H9 (cell line): ENCODE data around the gene ADARB2. TPM values are rescaled to one million over a fixed set of nuclear protein-coding genes. Genes with fewer than 3 reads are reported as not detected.

ENCODE experiments used
- DNase-seq: peaks from one replicate; pipeline ENCODE4 v3.0.0-alpha.2; 2017
- H2AFZ ChIP-seq: one replicate; pipeline ENCODE4 v1.6.1; 2013; ENCODE audit warnings: mild to moderate bottlenecking, low read length, control low read depth, moderate library complexity
- H2AK5ac ChIP-seq: 2 replicates; pipeline ENCODE4 v1.6.1; 2013; ENCODE audit warnings: low read length, control low read depth, mixed read lengths; ENCODE audit not compliant: insufficient read length
- H2BK120ac ChIP-seq: one replicate; pipeline ENCODE4 v1.6.1; 2013; ENCODE audit warnings: low read depth, mild to moderate bottlenecking, low read length, control low read depth, inconsistent platforms; ENCODE audit not compliant: poor library complexity, severe bottlenecking
- H2BK12ac ChIP-seq: 2 replicates; pipeline ENCODE4 v1.6.1; 2013; ENCODE audit warnings: low read length, control low read depth, mixed read lengths, low read depth; ENCODE audit not compliant: insufficient read length
- H2BK15ac ChIP-seq: 2 replicates; pipeline ENCODE4 v1.6.1; 2013; ENCODE audit warnings: low read depth, low read length, control low read depth
- H2BK20ac ChIP-seq: one replicate; pipeline ENCODE4 v1.6.1; 2013; ENCODE audit warnings: low read depth, mild to moderate bottlenecking, low read length, control low read depth, inconsistent platforms; ENCODE audit not compliant: poor library complexity, severe bottlenecking
- H2BK5ac ChIP-seq: 2 replicates; pipeline ENCODE4 v1.6.1; 2013; ENCODE audit warnings: low read length, control low read depth, mixed read lengths; ENCODE audit not compliant: insufficient read length
- H3K14ac ChIP-seq: 2 replicates; pipeline ENCODE4 v1.6.1; 2013; ENCODE audit warnings: low read length, control low read depth; ENCODE audit not compliant: insufficient read depth
- H3K18ac ChIP-seq: 2 replicates; pipeline ENCODE4 v1.6.1; 2013; ENCODE audit warnings: low read depth, mild to moderate bottlenecking, mixed read lengths, low read length, control low read depth; ENCODE audit not compliant: insufficient read length
- H3K23ac ChIP-seq: 2 replicates; pipeline ENCODE4 v1.6.1; 2013; ENCODE audit warnings: low read length, control low read depth, mixed read lengths, low read depth; ENCODE audit not compliant: insufficient read length
- H3K23me2 ChIP-seq: 2 replicates; pipeline ENCODE4 v1.6.1; 2013; ENCODE audit warnings: low read depth, mild to moderate bottlenecking, mixed read lengths, low read length, control low read depth; ENCODE audit not compliant: insufficient read length, poor library complexity, severe bottlenecking
- H3K27ac ChIP-seq: 2 replicates; pipeline ENCODE4 v1.5.1; 2013; ENCODE audit warnings: low read length, control low read depth, mixed read lengths, low read depth; ENCODE audit not compliant: insufficient read length
- H3K27me3 ChIP-seq: 2 replicates; pipeline ENCODE4 v1.6.1; 2013; ENCODE audit warnings: low read length, control low read depth, inconsistent platforms; ENCODE audit not compliant: insufficient read depth
- H3K4ac ChIP-seq: 2 replicates; pipeline ENCODE4 v1.6.1; 2013; ENCODE audit warnings: low read depth, mild to moderate bottlenecking, control low read depth, inconsistent platforms, low read length, moderate library complexity
- H3K4me1 ChIP-seq: 2 replicates; pipeline ENCODE4 v1.6.1; 2013; ENCODE audit warnings: low read length, control low read depth, inconsistent platforms; ENCODE audit not compliant: insufficient read depth
- H3K4me2 ChIP-seq: 2 replicates; pipeline ENCODE4 v1.6.1; 2013; ENCODE audit warnings: low read length, control low read depth, mixed read lengths; ENCODE audit not compliant: insufficient read length, insufficient read depth
- H3K56ac ChIP-seq: 2 replicates; pipeline ENCODE4 v1.6.1; 2013; ENCODE audit warnings: low read depth, mild to moderate bottlenecking, mixed read lengths, low read length, control low read depth; ENCODE audit not compliant: insufficient read length
- H3K79me1 ChIP-seq: 2 replicates; pipeline ENCODE4 v1.6.1; 2013; ENCODE audit warnings: low read depth, mild to moderate bottlenecking, moderate library complexity, low read length, control low read depth, inconsistent platforms; ENCODE audit not compliant: insufficient read depth, poor library complexity, severe bottlenecking
- H3K79me2 ChIP-seq: 2 replicates; pipeline ENCODE4 v1.6.1; 2013; ENCODE audit warnings: low read length, control low read depth, inconsistent platforms; ENCODE audit not compliant: insufficient read depth
- H3K9ac ChIP-seq: 2 replicates; pipeline ENCODE4 v1.6.1; 2013; ENCODE audit warnings: low read length, control low read depth, mixed read lengths; ENCODE audit not compliant: insufficient read length; ENCODE audit errors: extremely low read depth
- H3K9me3 ChIP-seq: one replicate; pipeline ENCODE4 v1.6.1; 2013; ENCODE audit warnings: low read depth, low read length, inconsistent platforms; ENCODE audit not compliant: control insufficient read depth
- H3T11ph ChIP-seq: one replicate; pipeline ENCODE4 v1.6.1; 2013; ENCODE audit warnings: mild to moderate bottlenecking, low read length, control low read depth, inconsistent platforms
- H4K20me1 ChIP-seq: one replicate; pipeline ENCODE4 v1.6.1; 2013; ENCODE audit not compliant: control insufficient read depth, insufficient read length, insufficient read depth
- H4K5ac ChIP-seq: 2 replicates; pipeline ENCODE4 v1.6.1; 2013; ENCODE audit warnings: low read depth, mild to moderate bottlenecking, mixed read lengths, low read length, control low read depth; ENCODE audit not compliant: insufficient read length
- H4K8ac ChIP-seq: replicated peaks from 2 replicates; pipeline ENCODE4 v1.6.1; 2013; ENCODE audit warnings: low read length, control low read depth, mixed read lengths, low read depth; ENCODE audit not compliant: insufficient read length
- H4K91ac ChIP-seq: 2 replicates; pipeline ENCODE4 v1.6.1; 2013; ENCODE audit warnings: low read depth, mild to moderate bottlenecking, moderate library complexity, mixed read lengths, low read length, control low read depth; ENCODE audit not compliant: insufficient read length
- H3K27ac Mint-ChIP-seq, 3 experiments: 2 replicates in 2 of 3; 3 replicates in 1 of 3; pipeline ENCODE4 v1.8.0; 2020 to 2021; ENCODE audit warnings: mixed read lengths in 3 of 3, mild to moderate bottlenecking in 1 of 3, moderate library complexity in 1 of 3
- H3K27me3 Mint-ChIP-seq: 2 replicates; pipeline ENCODE4 v1.8.0; 2021; ENCODE audit warnings: low read depth, mild to moderate bottlenecking, moderate library complexity, mixed read lengths
- H3K36me3 Mint-ChIP-seq, 3 experiments: 2 replicates in 2 of 3; 3 replicates in 1 of 3; pipeline ENCODE4 v1.8.0; 2020 to 2021; ENCODE audit warnings: low read depth in 3 of 3, mixed read lengths in 3 of 3; ENCODE audit not compliant: insufficient read depth in 1 of 3
- H3K4me1 Mint-ChIP-seq, 2 experiments: 2 replicates each; pipeline ENCODE4 v1.8.0; 2020; ENCODE audit warnings: mixed read lengths in 2 of 2
- H3K4me3 Mint-ChIP-seq, 2 experiments: 2 replicates in 1 of 2; 3 replicates in 1 of 2; pipeline ENCODE4 v1.8.0; 2020 to 2021; ENCODE audit warnings: mild to moderate bottlenecking in 2 of 2, mixed read lengths in 2 of 2, moderate library complexity in 1 of 2
- H3K9me3 Mint-ChIP-seq, 2 experiments: 2 replicates in 1 of 2; 3 replicates in 1 of 2; pipeline ENCODE4 v1.8.0; 2020; ENCODE audit warnings: mild to moderate bottlenecking in 2 of 2, mixed read lengths in 2 of 2, moderate library complexity in 1 of 2
- CTCF ChIP-seq: fragments of 200-600 bp; sonication (generic); conservative IDR thresholded peaks from 3 replicates; pipeline ENCODE4 v1.8.0; 2021; ENCODE audit warnings: antibody characterized with exemption, mild to moderate bottlenecking
- WGBS: extraction: QIAGEN DNeasy Blood & Tissue Kit; methylation state at CpG from one replicate; pipeline ENCODE4 v1.1.7; 2013; ENCODE audit warnings: missing lambda C conversion rate, low lambda C conversion rate, mixed read lengths; ENCODE audit not compliant: insufficient read length; ENCODE audit errors: extremely low coverage; 5-methylcytosine and 5-hydroxymethylcytosine counted together
- total RNA-seq: library from RNA; stranded (reverse); gene quantifications from 2 replicates; pipeline ENCODE4 v1.2.1, GENCODE V29; 2021

The ADARB2 gene
- total RNA-seq, 1 experiment from 2014 or later = 0.87 TPM

- Histone ChIP-seq H3K27me3 (no peaks in the 10 kb centered on the region), H3K27ac (no peak overlapping the region), H2BK5ac (no peak overlapping the region), H3K23me2 (no peaks in the 10 kb centered on the region), H2BK120ac (no peak overlapping the region), H3K4me1 (peaks cover 5% of the 10 kb centered on the region; the same call in 1 of the 2 replicates), H2BK20ac (no peak overlapping the region), H3K56ac (no peak overlapping the region), H3T11ph (no peak overlapping the region), H3K4me2 (no peak overlapping the region), H3K9ac (no peak overlapping the region), H2AK5ac (no peak overlapping the region), H3K18ac (no peak overlapping the region), H4K20me1 (no peaks in the 10 kb centered on the region), H4K8ac (no peak overlapping the region), H3K4ac (no peak overlapping the region), H2BK12ac (no peak overlapping the region), H3K9me3 (no peaks in the 10 kb centered on the region), H3K14ac (no peak overlapping the region), H3K23ac (no peak overlapping the region), H2BK15ac (no peak overlapping the region), H4K91ac (no peak overlapping the region), H2AFZ (no peak overlapping the region), H3K79me2 (no peaks in the 10 kb centered on the region), H3K79me1 (no peaks in the 10 kb centered on the region), H4K5ac (no peak overlapping the region)
- WGBS = no CpG with 5 or more reads among the region's 4 CpGs
- Mint-ChIP-seq H3K36me3 (no peaks in the 10 kb centered on the region), H3K9me3 (no peaks in the 10 kb centered on the region), H3K27me3 (peaks cover 6% of the 10 kb centered on the region), H3K4me3 (no peak overlapping the region), H3K27ac (no peak overlapping the region), H3K4me1 (peaks cover 26 to 34% of the 10 kb centered on the region in 2 experiments)
- no peak for TF ChIP-seq CTCF
- DNase-seq = no peak
These were observed 543.8 kb downstream of the ADARB2 start for GRCh38 chr10:1193561-1193960.
